Measurements from ENCODE around the gene ARFGAP2.

DNA sequence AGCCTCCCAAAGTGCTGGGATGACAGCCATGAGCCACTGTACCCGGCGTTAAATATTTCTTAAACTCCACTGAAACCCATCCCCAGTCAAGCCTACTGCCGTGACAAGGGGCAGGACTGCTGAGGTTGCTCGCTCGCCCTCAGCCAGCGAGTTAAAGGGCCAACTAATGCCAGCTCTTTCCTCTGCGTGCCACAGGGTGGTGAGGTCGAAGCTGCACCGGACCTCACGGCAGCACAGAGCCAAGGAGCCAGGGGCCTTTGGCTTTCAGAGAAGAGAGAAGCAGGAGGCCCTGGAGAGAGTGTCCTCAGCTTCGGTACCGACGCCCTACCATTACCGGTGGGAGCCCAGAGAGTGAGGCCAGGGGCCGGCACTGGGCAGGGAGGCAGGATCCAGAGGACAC is 12.8 kb downstream of the ARFGAP2 start:
- TF ChIP-seq, protein P1, sequence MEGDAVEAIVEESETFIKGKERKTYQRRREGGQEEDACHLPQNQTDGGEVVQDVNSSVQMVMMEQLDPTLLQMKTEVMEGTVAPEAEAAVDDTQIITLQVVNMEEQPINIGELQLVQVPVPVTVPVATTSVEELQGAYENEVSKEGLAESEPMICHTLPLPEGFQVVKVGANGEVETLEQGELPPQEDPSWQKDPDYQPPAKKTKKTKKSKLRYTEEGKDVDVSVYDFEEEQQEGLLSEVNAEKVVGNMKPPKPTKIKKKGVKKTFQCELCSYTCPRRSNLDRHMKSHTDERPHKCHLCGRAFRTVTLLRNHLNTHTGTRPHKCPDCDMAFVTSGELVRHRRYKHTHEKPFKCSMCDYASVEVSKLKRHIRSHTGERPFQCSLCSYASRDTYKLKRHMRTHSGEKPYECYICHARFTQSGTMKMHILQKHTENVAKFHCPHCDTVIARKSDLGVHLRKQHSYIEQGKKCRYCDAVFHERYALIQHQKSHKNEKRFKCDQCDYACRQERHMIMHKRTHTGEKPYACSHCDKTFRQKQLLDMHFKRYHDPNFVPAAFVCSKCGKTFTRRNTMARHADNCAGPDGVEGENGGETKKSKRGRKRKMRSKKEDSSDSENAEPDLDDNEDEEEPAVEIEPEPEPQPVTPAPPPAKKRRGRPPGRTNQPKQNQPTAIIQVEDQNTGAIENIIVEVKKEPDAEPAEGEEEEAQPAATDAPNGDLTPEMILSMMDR (IDR thresholded peaks at IDR 0.05) = no peak
- TF ChIP-seq POLR2A (IDR thresholded peaks at IDR 0.05; ENCODE audit: low read depth) (no peak), EP300 (IDR thresholded peaks at IDR 0.05) (no peak)
